Esophagus squamous epithelium (tissue), 4 donors: ENCODE measurements around the gene RUNX1.

Source experiments
- CTCF ChIP-seq, 6 experiments: fragments of 450-650 bp in 4 of 6; fragments of 200-600 bp in 2 of 6; sonication (generic) in 2 of 6; IDR thresholded peaks; one replicate each; pipeline ENCODE4 v1.5.1; 2016 to 2019; ENCODE audit warnings: antibody characterized with exemption in 6 of 6, mild to moderate bottlenecking in 4 of 6, moderate library complexity in 4 of 6
- POLR2A ChIP-seq, 4 donors: fragments of 450-650 bp; IDR thresholded peaks; one replicate each; pipeline ENCODE4 v1.6.1; 2017; ENCODE audit warnings: antibody characterized with exemption in 4 of 4, mild to moderate bottlenecking in 4 of 4, moderate library complexity in 3 of 4

GRCh38 chr21:34805157-34805556 is 243.9 kb downstream of the RUNX1 start:
- no peak for TF ChIP-seq CTCF (IDR thresholded peaks at IDR 0.05)
- TF ChIP-seq POLR2A (IDR thresholded peaks at IDR 0.05), result no peak
